OCI-LY7 (cell line): ENCODE results near the gene PLA2G4E. TPM values are rescaled to one million over a fixed set of nuclear protein-coding genes. Genes with fewer than 3 reads are reported as not detected.
A peak's percentile ranks its signal among the peaks of the same experiment; 100 is the strongest.

Experiments
- BruUV-seq: library from RNA; stranded (reverse); fragments of 400-500 nt; replicated peaks from 2 replicates; lab custom pipeline; 2021; lab: Mats Ljungman, UMichigan
- CTCF ChIA-PET: fragments of 300-600 bp; sonication (Branson Sonifier 250); formaldehyde crosslinking; loops from one replicate; lab custom pipeline; 2022; ENCODE audit warnings: antibody characterized with exemption; ENCODE audit not compliant: unreplicated experiment; lab: Charles Lee
- POLR2A ChIA-PET: fragments of 300-600 bp; sonication (Branson Sonifier 250); formaldehyde crosslinking; loops from one replicate; lab custom pipeline; 2022; ENCODE audit warnings: antibody characterized with exemption; lab: Charles Lee
- DNase-seq: peaks from one replicate; pipeline ENCODE4 v3.0.0-alpha.2; 2015; ENCODE audit warnings: low spot score
- H2AFZ ChIP-seq: fragments of 200-600 bp; sonication (generic), shearing (Covaris generic); 2 replicates; pipeline ENCODE4 v1.6.1; 2014; ENCODE audit warnings: mild to moderate bottlenecking, antibody characterized with exemption, low read length, moderate library complexity
- H3K27ac ChIP-seq: fragments of 200-600 bp; sonication (generic); 2 replicates; pipeline ENCODE4 v1.5.1; 2014; ENCODE audit warnings: mixed run types, low read depth, mild to moderate bottlenecking, moderate library complexity, low read length, inconsistent platforms; ENCODE audit not compliant: poor library complexity, severe bottlenecking
- H3K36me3 ChIP-seq: fragments of 200-600 bp; sonication (generic); 2 replicates; pipeline ENCODE4 v1.6.1; 2014; ENCODE audit warnings: mild to moderate bottlenecking, antibody characterized with exemption, low read length, moderate library complexity, mixed read lengths; ENCODE audit not compliant: insufficient read depth
- H3K4me1 ChIP-seq: fragments of 200-600 bp; sonication (generic); 2 replicates; pipeline ENCODE4 v1.5.1; 2014; ENCODE audit warnings: mild to moderate bottlenecking, low read length; ENCODE audit not compliant: insufficient read depth, poor library complexity, severe bottlenecking
- H3K4me2 ChIP-seq: fragments of 200-600 bp; sonication (generic); 2 replicates; pipeline ENCODE4 v1.6.1; 2014; ENCODE audit warnings: mild to moderate bottlenecking, low read length
- H3K4me3 ChIP-seq: fragments of 200-600 bp; sonication (generic); 2 replicates; pipeline ENCODE4 v1.5.1; 2014; ENCODE audit warnings: mild to moderate bottlenecking, low read depth, low read length; ENCODE audit not compliant: poor library complexity, severe bottlenecking
- H3K79me2 ChIP-seq: fragments of 200-600 bp; sonication (generic); 2 replicates; pipeline ENCODE4 v1.6.1; 2016; ENCODE audit warnings: low read depth, mild to moderate bottlenecking, low read length, moderate library complexity, mixed read lengths; ENCODE audit not compliant: insufficient read depth
- H3K9me2 ChIP-seq: fragments of 200-600 bp; sonication (generic); 2 replicates; pipeline ENCODE4 v1.6.1; 2016; ENCODE audit warnings: mild to moderate bottlenecking, low read length, mixed read lengths; ENCODE audit not compliant: insufficient read depth
- H3K9me3 ChIP-seq: fragments of 200-600 bp; sonication (generic); 2 replicates; pipeline ENCODE4 v1.6.1; 2014; ENCODE audit warnings: mild to moderate bottlenecking, mixed run types, low read length, mixed read lengths
- H4K20me1 ChIP-seq: fragments of 200-600 bp; sonication (generic); 2 replicates; pipeline ENCODE4 v1.6.1; 2014; ENCODE audit warnings: mild to moderate bottlenecking, antibody characterized with exemption, low read length, moderate library complexity, mixed read lengths; ENCODE audit not compliant: insufficient read depth
- CTCF ChIP-seq: fragments of 200-600 bp; sonication (generic); conservative IDR thresholded peaks from 2 replicates; pipeline ENCODE4 v1.5.1; 2014; ENCODE audit warnings: mild to moderate bottlenecking, antibody characterized with exemption, low read length, moderate library complexity, mixed read lengths
- EZH2phosphoT487 ChIP-seq: fragments of 200-600 bp; sonication (generic); IDR thresholded peaks from 2 replicates; pipeline ENCODE4 v1.6.1; 2018; ENCODE audit warnings: low read depth, borderline replicate concordance, mild to moderate bottlenecking, mixed run types, antibody characterized with exemption, low read length, moderate library complexity, mixed read lengths
- intact Hi-C: fragments of 100-400 bp; cut with micrococcal nuclease; formaldehyde crosslinking; loops from one replicate; pipeline ENCODE4 v1.10.0; 2022; ENCODE audit not compliant: unreplicated experiment
- total RNA-seq, 2 experiments: library from RNA; depleted of rRNA in 1 of 2; stranded (reverse); fragments of >200 nt in 1 of 2; shearing (Covaris generic) in 1 of 2; gene quantifications; 2 replicates each; pipeline ENCODE4 v1.2.3, GENCODE V29; 2014 to 2022

PLA2G4E gene
- total RNA-seq, 2 experiments from 2014 or later = not detected

- no peaks in the 10 kb centered on the region for H3K36me3 ChIP-seq
Measured at GRCh38 chr15:42010434-42010833, 10.4 kb downstream of the PLA2G4E start.

GRCh38 chr15:42009474-42009873 lies 11.4 kb downstream of the PLA2G4E start:
- Histone ChIP-seq H3K4me3 (no peak overlapping the region), H4K20me1 (no peaks in the 10 kb centered on the region), H3K36me3 (no peaks in the 10 kb centered on the region), H3K27ac (no peak overlapping the region), H3K4me1 (peaks cover 4% of the 10 kb centered on the region), H3K4me2 (no peak overlapping the region), H3K9me3 (no peaks in the 10 kb centered on the region), H3K79me2 (no peaks in the 10 kb centered on the region), H3K9me2 (no peaks in the 10 kb centered on the region), H2AFZ (no peak overlapping the region)
- no TSS peak for BruUV-seq
- no peak for DNase-seq
- ChIA-PET CTCF (no interaction called here), POLR2A (no interaction called here)
- intact Hi-C loops = no loop called here
- TF ChIP-seq CTCF = no peak
- no peak for TF ChIP-seq EZH2phosphoT487

More at GRCh38 chr15:42010434-42010833, 10.4 kb downstream of the PLA2G4E start:
- no peak for TF ChIP-seq EZH2phosphoT487
- no peak for TF ChIP-seq CTCF
- ChIA-PET POLR2A (no interaction called here), CTCF (no interaction called here)
- peak; percentile 9 for DNase-seq
- Histone ChIP-seq H3K4me1 (peaks cover 4% of the 10 kb centered on the region), H3K4me2 (no peak overlapping the region), H3K9me3 (no peaks in the 10 kb centered on the region), H4K20me1 (no peaks in the 10 kb centered on the region), H3K4me3 (no peak overlapping the region), H2AFZ (no peak overlapping the region), H3K79me2 (no peaks in the 10 kb centered on the region), H3K27ac (no peak overlapping the region), H3K9me2 (no peaks in the 10 kb centered on the region)
- intact Hi-C loops = no loop called here
- BruUV-seq = no TSS peak

GRCh38 chr15:42009022-42009421 lies 11.8 kb downstream of the PLA2G4E start:
- DNase-seq = no peak
- Histone ChIP-seq H2AFZ (no peak overlapping the region), H3K79me2 (no peaks in the 10 kb centered on the region), H3K4me3 (no peak overlapping the region), H3K9me3 (no peaks in the 10 kb centered on the region), H3K27ac (no peak overlapping the region), H3K9me2 (no peaks in the 10 kb centered on the region), H3K4me2 (no peak overlapping the region), H4K20me1 (no peaks in the 10 kb centered on the region), H3K36me3 (no peaks in the 10 kb centered on the region), H3K4me1 (peaks cover 4% of the 10 kb centered on the region)
- no TSS peak for BruUV-seq
- POLR2A ChIA-PET = no interaction called here
- intact Hi-C loops = no loop called here
- CTCF ChIA-PET = no interaction called here
- TF ChIP-seq CTCF (no peak), EZH2phosphoT487 (no peak)
